Hematopoietic multipotent progenitor cell treated with erythropoietin and hydrocortisone succinate and interleukin-3 and kit ligand, for 17 days (in vitro differentiated cells): Measurements from ENCODE around the gene ENKUR.
"Not testable (repeated sequence)": the region's sequence is repeated elsewhere in the genome, so short reads cannot be mapped to it uniquely, and the experiment has no call there.

Experiments
- DNase-seq: peaks from one replicate; pipeline ENCODE4 v3.0.0-alpha.2; 2015; ENCODE audit warnings: low spot score

ENKUR gene

DNA sequence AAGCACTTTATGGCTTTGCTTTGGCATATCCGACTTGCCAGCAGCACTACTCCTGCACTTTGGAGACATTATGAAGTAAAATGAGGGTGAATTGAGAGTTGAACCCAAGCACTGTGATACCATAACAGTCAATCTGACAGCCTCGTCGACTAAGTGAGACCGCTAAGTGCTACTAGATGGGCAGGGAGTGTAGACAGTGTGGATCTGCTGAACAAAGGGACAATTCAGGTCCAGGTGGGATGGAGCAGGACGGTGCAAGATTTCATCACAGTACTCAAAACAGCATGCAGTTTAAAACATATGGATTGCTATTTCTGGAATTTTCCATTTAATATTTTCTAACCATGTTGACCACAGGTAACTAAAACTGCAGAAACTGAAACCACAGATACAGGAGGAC, 42.8 kb downstream of the ENKUR start:
- no peak for DNase-seq

GRCh38 chr10:24971374-24971773, 44.6 kb downstream of the ENKUR start:
- no peak for DNase-seq

DNA sequence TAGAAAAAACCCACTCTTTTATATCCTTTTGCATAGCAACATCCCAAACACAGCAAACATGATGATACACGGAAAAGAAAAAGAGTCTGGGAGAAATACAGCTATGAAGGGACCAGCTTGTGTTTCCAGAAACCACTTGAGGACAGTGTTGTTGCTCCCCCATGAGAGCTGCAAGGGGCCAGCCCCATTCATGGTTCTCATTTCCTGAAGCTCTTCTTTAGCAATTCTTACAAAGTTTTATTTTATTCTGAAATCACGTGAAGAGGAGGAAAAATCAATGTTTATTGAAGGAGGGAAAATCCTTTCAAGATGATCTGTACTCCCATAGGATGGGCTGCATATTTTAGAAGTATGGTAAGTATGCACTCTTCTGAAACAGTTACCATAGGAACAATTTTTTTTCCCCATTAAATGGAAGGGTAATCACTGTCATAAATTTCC, 46.1 kb downstream of the ENKUR start:
- DNase-seq = no peak

DNA sequence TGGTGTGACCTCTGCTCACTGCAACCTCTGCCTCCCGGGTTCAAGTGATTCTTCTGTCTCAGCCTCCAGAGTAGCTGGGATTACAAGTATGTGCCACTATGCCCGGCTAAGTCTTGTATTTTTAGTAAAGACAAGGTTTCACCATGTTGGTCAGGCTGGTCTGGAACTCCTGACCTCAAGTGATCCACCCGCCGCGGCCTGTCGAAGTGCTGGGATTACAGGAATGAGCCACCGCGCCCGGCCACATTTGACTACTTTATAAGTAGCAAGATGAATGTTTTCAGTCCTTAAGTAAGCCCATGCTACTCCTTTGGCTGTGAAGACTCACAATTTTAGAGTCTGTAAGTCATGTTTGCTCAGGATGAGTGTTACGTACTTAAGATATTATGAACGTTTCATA, 47.0 kb downstream of the ENKUR start:
- DNase-seq = not testable (repeated sequence)

DNA sequence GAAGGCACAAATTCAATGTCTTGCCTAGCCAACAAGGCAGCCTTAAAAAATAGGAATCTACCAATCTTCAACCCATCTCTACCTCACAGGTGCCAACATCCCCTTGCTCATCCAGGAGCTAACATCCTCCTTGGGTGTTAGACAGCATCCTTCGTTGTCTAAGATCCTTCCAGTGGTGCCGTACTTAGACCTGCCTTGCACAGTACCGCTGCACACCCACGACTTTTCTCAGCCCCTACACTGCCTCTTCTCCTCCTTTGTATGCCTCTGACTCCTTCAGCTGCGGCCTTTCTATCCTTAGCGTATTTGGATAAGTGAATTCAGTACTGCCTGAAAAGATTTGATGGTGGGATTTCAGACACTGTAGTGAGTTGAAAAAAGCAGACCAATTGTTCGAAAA, 47.6 kb downstream of the ENKUR start:
- no peak for DNase-seq

GRCh38 chr10:24966962-24967481, 48.9 kb downstream of the ENKUR start:
- DNase-seq = no peak

- no peak for DNase-seq
Observed at GRCh38 chr10:24965051-24965450, 50.9 kb downstream of the ENKUR start.

DNA sequence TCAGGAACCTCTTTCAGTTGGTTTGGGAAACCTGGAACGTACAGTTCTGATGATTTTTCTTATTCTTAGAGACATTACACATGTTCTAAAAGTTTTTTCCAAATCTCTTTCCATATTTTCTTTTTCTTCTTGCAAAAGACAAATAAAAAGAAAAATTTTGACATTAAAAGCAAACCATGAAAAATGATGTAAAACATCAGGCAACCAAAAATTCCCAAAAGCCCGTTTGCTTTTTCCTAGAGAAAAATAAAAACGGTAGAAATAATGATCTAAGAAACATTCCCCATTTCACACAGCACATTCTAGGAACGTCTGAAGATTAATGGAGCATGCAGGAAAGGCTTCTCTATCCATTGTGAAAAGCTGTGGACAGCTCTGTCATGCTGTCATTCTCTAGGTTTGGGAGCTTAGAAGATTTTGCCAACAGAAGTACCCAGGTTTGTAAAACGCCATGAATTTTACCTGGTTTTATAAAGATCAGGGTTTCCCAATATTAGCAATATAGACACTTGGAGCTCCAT, 52.4 kb downstream of the ENKUR start:
- no peak for DNase-seq

- no peak for DNase-seq
Observed at GRCh38 chr10:24962995-24963394, 53.0 kb downstream of the ENKUR start.

DNA sequence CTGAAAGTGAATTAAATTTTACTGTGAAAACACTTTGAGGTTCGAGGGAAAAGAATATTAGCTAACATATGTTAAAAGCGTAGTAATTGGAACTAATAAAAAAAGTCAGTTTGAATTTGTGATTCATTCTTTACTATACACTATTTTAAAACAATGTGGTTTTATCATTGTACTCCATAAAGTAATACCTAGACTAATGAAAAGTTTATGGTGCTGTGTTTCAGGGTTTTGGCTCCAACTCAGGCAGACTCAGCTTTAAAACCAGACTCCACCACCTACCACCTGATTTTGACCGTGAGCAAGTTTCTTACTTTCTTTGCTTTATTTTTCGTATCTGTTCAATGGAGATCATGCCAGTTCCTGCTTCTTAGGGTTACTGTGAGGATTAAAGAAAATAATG, 54.4 kb downstream of the ENKUR start:
- no peak for DNase-seq

DNA sequence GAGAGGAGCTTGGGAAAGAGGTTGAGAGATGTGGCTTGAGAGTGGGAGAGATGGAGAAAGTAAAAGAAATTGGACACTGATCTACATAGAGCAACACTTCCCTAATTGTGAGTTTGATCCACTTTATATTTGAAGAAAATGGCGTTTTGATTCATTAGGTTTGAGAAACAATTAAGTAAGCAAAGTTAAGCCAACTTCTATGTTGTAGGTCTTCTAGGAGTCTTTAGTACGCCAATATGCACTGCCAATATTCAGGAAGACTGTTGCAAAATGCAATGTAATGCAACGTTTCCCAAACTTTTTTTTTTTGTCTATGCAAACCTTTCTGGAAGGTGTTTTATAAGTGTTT, 56.6 kb downstream of the ENKUR start:
- no peak for DNase-seq

- DNase-seq = no peak
Observed at GRCh38 chr10:24958721-24959381, 57.1 kb downstream of the ENKUR start.

GRCh38 chr10:24958091-24958720, 57.8 kb downstream of the ENKUR start:
- no peak for DNase-seq

DNA sequence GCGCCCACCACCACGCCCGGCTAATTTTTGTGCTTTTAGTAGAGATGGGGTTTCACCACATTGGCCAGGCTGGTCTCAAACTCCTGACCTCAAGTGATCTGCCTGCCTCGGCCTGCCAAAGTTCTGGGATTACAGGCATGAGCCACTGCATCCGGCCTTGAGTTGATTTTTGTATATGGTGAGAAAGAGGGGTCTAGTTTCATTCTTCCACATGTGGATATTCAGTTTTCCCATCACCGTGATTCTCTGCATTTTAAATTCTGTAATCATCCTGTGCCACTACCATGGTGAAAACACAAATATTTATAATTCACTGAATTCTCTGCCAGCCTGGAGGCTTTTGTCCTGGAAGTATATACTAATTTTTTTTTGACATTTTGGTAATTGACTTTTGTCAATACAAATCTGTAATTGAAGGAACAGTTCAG, 58.3 kb downstream of the ENKUR start:
- not testable (repeated sequence) for DNase-seq

DNA sequence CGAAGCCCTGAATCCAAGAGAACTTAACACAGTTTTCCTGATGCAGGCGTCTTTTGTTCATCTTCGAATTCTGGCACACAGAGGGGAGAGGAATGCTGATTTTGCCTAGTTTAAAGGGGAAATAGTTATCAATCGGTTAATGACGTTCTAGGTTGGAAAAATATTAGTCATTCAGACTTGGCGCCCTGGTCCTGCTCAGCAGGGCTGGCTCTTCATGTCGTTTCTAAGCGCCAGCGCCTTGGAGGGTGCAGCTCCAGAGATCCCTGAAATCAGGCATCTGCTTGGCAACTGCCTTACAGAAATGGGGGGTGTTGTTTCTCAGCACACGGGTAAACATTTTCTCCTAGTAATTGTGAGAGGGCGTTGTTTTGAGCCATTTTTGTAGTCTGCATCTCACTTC, 62.3 kb downstream of the ENKUR start:
- no peak for DNase-seq

DNA sequence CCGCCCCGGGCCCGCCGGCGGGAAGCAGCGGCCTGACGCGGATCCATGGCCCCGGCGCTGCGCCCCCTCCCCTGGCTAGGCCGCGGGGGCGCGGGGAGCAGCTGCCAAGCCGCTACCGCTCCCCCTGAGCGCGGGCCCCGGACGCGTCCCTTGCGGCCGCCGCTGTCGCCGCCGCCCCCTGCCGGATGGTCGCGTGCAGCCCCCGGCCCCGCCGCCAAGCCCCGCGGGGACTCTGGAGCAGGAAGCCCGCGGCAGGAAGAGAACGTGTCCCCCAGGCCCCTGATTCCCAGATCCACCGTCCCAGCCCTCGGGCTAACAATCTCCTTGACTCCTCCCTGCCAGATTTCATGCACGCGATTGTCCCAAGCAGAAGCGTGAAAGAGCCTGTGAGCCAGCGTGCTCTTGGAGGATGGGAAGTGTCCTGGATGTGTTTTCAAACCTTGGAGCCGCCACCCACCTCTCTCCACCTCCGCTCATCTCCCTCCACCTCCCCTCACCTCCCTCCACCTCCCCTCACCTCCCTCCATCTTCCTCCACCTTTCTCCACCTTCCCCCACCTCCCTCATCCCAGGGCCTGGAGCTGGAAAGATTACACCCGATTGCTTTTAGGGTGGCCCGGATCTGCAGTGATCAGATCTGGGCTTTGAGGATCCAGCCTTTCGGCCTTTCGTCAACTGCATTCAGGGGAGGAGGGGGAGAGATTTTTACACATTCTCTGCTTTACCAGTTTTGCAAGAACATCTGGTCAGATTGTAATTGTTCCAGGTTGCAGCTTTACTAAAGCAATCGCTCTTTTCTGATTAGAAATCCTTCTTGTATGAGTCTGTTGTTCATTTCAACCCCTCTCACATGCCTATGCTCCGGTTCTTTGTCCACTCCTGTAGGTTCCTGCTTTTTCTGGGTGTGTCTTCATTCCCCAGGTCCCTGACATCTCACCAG, 63.0 kb downstream of the ENKUR start:
- DNase-seq = no peak

DNA sequence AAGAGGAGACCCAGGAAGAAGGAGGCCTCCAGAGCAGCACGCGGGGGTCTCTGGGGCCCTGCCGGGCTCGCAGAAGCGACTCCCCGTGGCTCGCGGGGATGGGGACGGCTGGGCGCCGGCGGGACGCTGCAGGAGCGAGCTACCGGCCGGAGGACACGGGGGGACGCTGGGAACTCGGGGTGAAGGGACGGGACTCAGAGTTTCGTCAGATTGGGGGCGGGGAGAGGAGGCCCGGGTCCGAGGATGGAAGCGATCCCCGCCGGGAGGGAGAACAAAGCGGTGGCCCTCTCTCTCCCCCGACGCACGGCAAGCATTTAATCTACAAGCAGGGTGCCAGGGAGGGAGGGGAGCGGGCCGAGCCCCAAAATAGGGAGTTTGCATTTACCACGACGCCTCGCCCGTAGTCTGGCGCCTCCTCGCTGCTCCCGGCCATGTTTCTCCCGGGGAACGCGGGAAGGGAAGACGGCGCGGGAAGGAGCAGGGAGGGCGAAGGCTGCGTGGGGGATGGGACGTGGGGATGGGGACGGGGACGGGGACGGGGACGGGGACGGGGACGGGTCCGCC, 63.7 kb downstream of the ENKUR start, which contains the start of gene PRTFDC1:
PRTFDC1 (minus strand) TSS at position 464 of the 564 bp plus-strand sequence; CDS start at position 433, 31 bp downstream.
- no peak for DNase-seq

GRCh38 chr10:24951201-24952142, 64.5 kb downstream of the ENKUR start:
- no peak for DNase-seq

GRCh38 chr10:24950439-24950838, 65.5 kb downstream of the ENKUR start:
- DNase-seq = no peak

DNA sequence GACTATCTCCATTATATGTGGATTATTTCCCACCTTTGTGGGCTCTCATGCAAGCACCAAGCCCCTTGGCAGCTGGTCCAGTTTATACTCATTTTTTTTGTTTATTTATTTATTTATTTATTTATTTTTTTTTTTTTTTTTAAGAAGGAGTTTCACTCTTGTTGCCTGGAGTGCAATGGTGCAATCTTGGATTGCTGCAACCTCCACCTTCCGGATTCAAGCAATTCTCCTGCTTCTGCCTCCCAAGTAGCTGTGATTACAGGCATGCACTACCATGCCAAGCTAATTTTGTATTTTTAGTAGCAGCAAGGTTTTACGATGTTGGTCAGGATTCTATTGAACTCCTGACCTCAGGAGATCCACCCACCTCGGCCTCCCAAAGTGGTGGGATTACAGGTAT, 66.3 kb downstream of the ENKUR start:
- no peak for DNase-seq
